Activated naive CD8-positive, alpha-beta T cell treated with anti-CD3 and anti-CD28 coated beads for 36 hours (primary cell): ENCODE data around the gene SLC22A1. TPM values are rescaled to one million over a fixed set of nuclear protein-coding genes. Genes with fewer than 3 reads are reported as not detected.
A peak's percentile ranks its signal among the peaks of the same experiment; 100 is the strongest.
"Not testable (repeated sequence)": the region's sequence is repeated elsewhere in the genome, so short reads cannot be mapped to it uniquely, and the experiment has no call there.

Experiments used
- DNase-seq: peaks from one replicate; pipeline ENCODE4 v3.0.0; 2021
- H3K27ac Mint-ChIP-seq: one replicate; pipeline ENCODE4 v1.8.0; 2022; ENCODE audit warnings: mild to moderate bottlenecking, moderate library complexity, mixed read lengths
- H3K27me3 Mint-ChIP-seq: one replicate; pipeline ENCODE4 v1.8.0; 2022; ENCODE audit warnings: mild to moderate bottlenecking, mixed read lengths
- H3K36me3 Mint-ChIP-seq: one replicate; pipeline ENCODE4 v1.8.0; 2021; ENCODE audit warnings: mild to moderate bottlenecking, mixed read lengths
- H3K4me1 Mint-ChIP-seq: one replicate; pipeline ENCODE4 v1.8.0; 2021; ENCODE audit warnings: mixed read lengths
- H3K4me3 Mint-ChIP-seq: one replicate; pipeline ENCODE4 v1.8.0; 2022; ENCODE audit warnings: mild to moderate bottlenecking, moderate library complexity, mixed read lengths
- H3K9me3 Mint-ChIP-seq: one replicate; pipeline ENCODE4 v1.8.0; 2022; ENCODE audit warnings: mixed read lengths
- total RNA-seq, 2 experiments: library from RNA; stranded (reverse); gene quantifications; one replicate each; pipeline ENCODE4 v1.2.3, GENCODE V29; 2021

SLC22A1 gene
- total RNA-seq, 2 experiments from 2014 or later = 0.85 TPM; not detected in 1

DNA sequence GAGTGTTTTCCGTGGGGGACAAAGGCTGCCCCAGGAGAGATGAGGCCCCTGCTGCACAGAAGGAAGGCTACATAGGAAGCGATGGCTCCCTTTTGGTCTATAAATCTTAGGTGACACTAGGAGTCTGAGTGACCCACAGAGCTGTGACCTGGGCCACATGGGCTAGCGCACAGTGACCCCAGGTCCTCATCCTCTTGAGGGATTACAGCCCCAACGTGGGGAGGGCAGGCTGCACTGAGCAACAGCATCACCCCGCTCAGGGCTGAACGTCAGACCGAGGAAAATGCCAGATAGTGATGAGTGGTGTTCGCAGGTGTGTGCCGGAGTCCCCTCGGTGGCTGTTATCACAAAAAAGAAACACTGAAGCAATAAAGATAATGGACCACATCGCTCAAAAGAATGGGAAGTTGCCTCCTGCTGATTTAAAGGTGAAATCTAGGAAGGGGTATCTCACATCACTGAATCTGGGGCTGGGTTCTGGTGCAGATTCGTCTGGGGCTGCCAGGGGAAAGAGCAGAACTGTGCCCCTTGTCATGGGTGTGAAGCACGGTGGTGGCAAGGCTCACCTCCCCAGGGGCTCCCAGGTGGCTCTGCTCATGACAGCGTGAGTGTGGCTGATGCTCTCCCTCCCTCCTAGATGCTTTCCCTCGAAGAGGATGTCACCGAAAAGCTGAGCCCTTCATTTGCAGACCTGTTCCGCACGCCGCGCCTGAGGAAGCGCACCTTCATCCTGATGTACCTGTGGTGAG is 14.5 kb downstream of the SLC22A1 start:
- H3K27ac Mint-ChIP-seq = no peak overlapping the region
- H3K9me3 Mint-ChIP-seq = no peaks in the 10 kb centered on the region
- no peaks in the 10 kb centered on the region for H3K36me3 Mint-ChIP-seq
- no peaks in the 10 kb centered on the region for H3K27me3 Mint-ChIP-seq
- H3K4me3 Mint-ChIP-seq = no peak overlapping the region
- H3K4me1 Mint-ChIP-seq = peaks cover 9% of the 10 kb centered on the region
- no peak for DNase-seq

DNA sequence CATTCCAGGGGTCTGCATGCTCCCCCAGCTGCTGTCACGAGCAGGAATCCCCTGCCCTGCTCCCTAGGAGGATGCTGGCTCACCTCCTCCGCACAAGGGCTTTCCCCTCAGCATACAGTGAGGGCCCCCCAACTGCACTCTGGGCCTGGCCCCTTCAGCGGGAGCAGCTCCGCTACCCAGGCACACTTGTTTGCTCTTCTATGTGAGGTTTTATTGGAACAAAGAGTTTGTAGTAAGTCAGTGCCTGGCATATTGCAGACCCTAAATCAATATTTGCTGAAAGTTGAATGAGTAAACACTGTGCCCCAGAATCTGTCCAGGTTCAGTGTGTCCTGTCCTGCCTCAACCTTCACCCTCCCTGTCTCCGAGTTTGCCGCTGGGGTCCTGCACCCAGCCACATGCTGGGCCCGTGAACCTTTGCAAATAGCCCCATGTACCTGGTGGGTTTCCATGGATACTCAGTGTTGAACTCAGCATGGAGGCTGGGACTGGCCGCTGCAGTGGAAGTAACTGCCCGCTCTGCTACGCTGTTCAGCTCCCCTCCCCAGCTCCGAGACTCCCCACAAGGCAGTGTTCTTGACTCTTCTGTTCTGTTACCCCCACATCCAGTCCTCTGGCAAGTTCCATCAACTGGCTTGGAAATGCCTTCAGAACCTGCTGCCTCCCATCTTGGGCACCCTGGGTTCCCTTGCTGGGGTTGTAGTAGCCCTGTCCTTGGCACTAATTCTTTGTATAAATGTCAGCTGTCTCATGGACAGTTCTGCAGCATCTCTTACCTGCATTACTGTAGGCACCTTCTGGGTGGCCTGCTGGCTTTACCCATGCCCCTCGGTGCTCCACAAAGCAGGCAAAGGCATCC is 15.7 kb downstream of the SLC22A1 start:
- Mint-ChIP-seq H3K4me1 (peaks cover 9% of the 10 kb centered on the region), H3K36me3 (no peaks in the 10 kb centered on the region), H3K4me3 (no peak overlapping the region), H3K9me3 (no peaks in the 10 kb centered on the region), H3K27me3 (no peaks in the 10 kb centered on the region), H3K27ac (no peak overlapping the region)
- DNase-seq = no peak

DNA sequence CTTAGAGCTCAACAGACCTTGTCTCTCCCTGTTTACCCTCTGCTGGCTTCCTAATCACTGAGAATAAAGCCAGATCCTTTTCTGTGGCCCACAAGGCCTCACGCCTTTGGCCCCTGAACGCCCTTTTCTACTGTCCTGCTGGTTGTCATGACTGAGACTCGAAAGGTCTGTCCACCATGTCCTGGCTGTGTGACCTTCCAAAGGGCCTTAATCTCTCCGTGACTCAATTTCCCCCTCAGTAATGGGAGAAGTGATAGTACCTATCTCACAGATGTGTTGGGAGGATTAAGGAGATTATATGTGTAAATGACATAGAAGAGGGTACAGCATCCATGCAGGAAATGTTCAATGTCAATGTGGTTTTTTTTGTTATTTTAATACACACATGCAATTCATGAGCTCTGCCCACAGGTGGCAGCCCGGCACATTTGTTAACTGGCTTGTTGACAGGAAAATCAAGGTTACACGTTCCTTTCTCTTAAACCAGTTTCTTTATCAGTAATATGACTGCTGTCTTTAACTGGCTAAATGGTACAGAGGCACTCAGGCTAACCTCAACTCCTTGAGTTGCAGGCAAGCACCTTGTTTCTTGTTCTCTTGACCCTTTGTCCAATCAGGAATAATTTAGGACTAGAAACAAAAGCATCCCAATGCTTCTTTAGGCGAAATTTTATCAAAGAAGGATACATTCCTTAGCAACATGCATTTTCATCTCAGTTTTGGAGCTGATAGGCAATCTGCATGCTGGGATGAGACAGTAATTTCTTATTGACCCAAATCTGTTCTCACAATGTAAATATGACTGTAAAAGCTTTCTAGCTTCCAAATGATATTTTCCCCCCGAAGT is 16.6 kb downstream of the SLC22A1 start:
- peaks cover 9% of the 10 kb centered on the region for H3K4me1 Mint-ChIP-seq

DNA sequence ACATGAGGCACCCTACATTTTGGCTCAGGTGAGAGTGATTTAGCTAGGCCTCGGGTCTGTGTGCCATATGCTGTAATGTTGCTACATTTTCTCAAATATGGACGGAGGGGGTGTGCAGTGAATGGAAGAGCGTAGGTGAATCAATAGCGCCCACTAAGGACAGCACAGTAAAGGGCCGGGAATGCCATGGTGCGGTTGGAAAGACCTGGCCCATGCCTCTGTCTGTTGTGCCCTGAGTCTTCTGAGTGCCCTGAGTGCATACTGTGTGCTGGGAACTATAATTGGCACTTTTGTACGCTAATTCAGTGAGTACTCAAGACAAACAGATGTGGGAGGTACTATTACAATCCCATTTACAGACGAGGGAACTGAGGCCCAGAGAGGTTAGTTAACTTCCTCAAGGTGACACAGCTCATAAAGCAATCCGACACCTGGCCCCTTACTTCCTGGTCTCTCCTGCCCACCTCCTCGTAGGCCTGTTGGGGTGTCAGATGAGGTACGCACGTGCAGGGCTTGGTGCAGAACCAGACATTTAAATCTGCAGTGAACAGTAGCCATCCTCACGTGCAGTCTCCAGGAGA is 17.3 kb downstream of the SLC22A1 start:
- DNase-seq = no peak
- Mint-ChIP-seq H3K4me1 (peaks cover 9% of the 10 kb centered on the region), H3K27ac (no peak overlapping the region), H3K4me3 (no peak overlapping the region), H3K36me3 (no peaks in the 10 kb centered on the region), H3K9me3 (no peaks in the 10 kb centered on the region), H3K27me3 (no peaks in the 10 kb centered on the region)

More for the DNA sequence above, 16.6 kb downstream of the SLC22A1 start:
- H3K4me3 Mint-ChIP-seq = no peak overlapping the region
- peak; percentile 55 for DNase-seq
- H3K27ac Mint-ChIP-seq = no peak overlapping the region
- no peaks in the 10 kb centered on the region for H3K27me3 Mint-ChIP-seq
- H3K36me3 Mint-ChIP-seq = no peaks in the 10 kb centered on the region
- no peaks in the 10 kb centered on the region for H3K9me3 Mint-ChIP-seq

DNA sequence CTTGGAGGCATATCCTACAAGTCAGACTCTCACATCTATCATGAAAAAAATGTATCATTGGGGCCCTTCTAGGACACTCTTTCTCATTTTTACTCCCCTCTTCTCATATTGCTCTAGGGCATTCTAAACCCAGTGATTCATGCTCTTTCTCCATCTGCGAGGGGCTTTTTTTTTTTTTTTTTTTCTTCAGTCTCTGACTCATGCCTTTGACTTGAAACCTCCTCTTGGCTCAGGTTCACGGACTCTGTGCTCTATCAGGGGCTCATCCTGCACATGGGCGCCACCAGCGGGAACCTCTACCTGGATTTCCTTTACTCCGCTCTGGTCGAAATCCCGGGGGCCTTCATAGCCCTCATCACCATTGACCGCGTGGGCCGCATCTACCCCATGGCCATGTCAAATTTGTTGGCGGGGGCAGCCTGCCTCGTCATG is 17.8 kb downstream of the SLC22A1 start:
- peaks cover 1% of the 10 kb centered on the region for H3K9me3 Mint-ChIP-seq
- peaks cover 2% of the 10 kb centered on the region for H3K36me3 Mint-ChIP-seq
- H3K4me3 Mint-ChIP-seq = no peak overlapping the region
- H3K27ac Mint-ChIP-seq = no peak overlapping the region
- H3K4me1 Mint-ChIP-seq = peaks cover 11% of the 10 kb centered on the region
- no peaks in the 10 kb centered on the region for H3K27me3 Mint-ChIP-seq
- no peak for DNase-seq

DNA sequence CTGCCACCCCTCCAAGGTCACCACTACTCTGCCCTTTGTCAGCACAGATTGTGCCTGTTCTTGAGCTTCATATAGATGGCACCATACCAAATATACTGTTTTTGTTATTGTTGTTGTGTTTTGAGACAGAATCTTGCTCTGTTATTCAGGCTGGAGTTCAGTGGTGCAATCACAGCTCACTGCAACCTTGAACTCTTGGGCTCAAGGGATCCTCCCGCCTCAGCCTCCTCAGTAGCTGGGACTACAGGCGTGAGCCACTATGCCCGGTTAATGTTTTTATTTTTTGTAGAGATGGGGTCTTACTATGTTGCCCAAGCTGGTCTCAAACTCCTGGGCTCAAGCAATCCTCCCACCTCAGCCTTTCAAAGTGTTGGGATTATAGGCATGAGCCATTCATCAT is 18.9 kb downstream of the SLC22A1 start:
- H3K9me3 Mint-ChIP-seq, H3K4me3 Mint-ChIP-seq, H3K27me3 Mint-ChIP-seq, DNase-seq, H3K27ac Mint-ChIP-seq, H3K36me3 Mint-ChIP-seq: not testable (repeated sequence)
- peaks cover 11% of the 10 kb centered on the region for H3K4me1 Mint-ChIP-seq

DNA sequence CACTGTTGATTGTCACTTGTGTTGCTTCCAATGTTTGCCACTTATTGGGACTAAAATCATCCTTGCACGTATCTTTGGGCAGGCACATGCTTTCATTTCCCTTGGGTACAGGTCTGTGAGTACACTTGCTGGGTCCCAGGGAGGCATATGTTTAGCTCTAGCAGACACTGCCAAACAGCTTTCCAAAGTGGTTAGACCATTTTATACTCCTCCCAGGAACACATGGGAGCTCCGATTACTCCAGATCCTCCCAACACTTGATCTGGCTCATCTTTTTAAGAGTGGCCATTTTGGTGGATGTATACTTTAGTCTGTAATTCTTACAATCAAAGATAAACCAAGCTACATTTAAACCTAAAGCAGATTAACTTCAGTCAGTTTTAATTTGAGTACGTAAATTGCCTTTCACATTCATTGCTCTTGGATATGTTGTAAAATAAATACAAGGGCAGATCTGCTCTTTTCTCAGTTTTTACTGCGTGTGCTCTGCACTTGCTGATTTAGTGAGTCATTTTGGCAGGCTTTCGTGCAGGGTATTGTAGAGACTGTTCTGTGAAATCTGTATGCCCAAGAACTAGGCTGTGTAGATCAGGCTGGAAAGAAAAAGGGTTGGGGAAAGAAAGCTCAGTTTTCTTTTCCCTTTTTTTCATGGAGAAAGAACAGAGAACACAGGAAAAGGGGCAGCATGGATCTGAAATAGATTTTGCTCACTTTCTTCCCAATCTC is 19.5 kb downstream of the SLC22A1 start:
- Mint-ChIP-seq H3K36me3 (peaks cover 4% of the 10 kb centered on the region), H3K4me3 (no peak overlapping the region), H3K4me1 (peaks cover 11% of the 10 kb centered on the region), H3K27me3 (no peaks in the 10 kb centered on the region), H3K27ac (no peak overlapping the region), H3K9me3 (peaks cover 1% of the 10 kb centered on the region)
- no peak for DNase-seq

DNA sequence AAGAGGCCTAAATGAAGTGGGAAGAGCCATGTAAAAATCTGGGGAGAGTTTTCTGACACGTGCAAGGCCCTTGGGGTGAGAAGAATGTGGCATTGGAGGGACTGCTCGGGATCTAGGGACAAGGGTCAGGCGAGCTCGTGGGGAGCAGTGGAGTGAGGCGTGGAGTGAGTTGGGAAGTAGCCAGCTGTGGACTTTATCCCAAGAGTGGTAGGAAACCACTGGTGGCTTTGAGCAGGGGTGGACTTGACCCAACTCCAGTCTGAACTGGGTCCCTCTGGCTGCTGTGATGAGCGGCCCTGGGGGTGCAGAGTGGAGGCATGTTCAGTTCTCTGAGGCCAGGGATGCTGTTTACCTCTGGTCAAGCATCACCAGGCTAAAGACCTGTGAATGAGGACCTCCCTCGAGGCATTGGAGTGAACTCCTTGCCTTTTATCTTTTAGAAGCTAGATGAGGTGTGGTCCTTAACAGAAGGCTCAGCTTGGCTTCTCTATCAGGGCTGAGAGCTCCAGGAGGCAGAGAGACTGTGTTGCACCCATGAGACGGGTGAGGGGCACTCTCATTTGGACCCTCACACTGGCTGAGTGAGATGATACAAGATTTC is 20.6 kb downstream of the SLC22A1 start:
- no peak overlapping the region for H3K27ac Mint-ChIP-seq
- H3K9me3 Mint-ChIP-seq = peaks cover 1% of the 10 kb centered on the region
- H3K36me3 Mint-ChIP-seq = peaks cover 5% of the 10 kb centered on the region

DNA sequence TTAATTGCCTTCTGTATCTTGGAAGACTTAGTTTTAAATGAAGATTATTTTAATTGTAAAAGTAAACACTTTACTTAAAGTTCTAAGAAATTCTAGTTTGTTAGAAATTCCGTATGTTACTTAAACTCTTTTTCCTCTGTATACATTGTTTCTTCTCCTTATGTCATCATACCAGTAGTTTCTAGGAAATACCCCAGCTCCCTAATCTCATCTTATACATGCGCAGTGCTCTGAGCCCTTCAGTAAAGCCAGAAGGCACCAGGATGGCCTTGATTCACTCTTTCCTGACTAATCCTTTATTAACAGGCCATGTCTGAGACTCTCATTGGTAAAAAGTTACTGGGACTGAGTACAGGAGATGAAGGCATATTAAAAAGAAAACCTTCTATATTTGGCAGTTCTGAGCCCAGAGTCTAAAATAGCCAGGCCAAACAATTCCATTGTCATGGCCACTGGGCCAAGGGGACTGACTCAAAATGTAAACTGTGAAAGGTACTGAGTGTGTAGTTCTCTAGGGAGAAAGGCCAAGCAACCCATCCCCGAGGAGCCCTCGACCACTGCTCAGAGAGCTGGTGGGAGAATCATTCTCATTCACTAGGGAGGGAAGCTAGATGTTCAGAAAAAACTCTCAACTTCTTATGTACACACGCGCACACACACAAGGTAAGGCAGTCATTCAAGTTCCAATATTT is 25.0 kb downstream of the SLC22A1 start:
- Mint-ChIP-seq H3K36me3 (peaks cover 10% of the 10 kb centered on the region), H3K4me1 (peaks cover 2% of the 10 kb centered on the region), H3K9me3 (peaks cover 6% of the 10 kb centered on the region), H3K4me3 (no peak overlapping the region), H3K27me3 (no peaks in the 10 kb centered on the region), H3K27ac (no peak overlapping the region)
- DNase-seq = no peak

More for the DNA sequence above, 20.6 kb downstream of the SLC22A1 start:
- no peak for DNase-seq
- Mint-ChIP-seq H3K4me3 (no peak overlapping the region), H3K4me1 (peaks cover 11% of the 10 kb centered on the region), H3K27me3 (no peaks in the 10 kb centered on the region)

DNA sequence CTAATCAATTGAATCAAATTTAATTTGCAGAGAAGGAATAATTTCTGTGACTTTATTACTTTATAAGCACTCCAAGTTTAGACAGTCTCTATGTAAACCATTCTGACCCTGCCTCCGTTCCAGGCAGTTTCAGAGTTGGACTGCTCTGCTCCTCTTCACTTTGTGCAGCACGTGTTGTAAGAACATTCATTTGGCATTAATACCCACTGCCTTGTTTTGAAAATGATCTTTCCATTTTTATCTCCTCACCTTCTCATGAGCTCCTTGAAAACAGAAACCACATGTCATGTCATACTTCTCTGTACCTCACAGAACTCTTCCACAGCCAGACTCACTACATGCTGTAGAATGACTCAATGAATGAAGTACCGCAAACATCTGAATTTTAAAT is 25.5 kb downstream of the SLC22A1 start:
- H3K4me3 Mint-ChIP-seq = no peak overlapping the region
- no peak for DNase-seq
- H3K27me3 Mint-ChIP-seq = no peaks in the 10 kb centered on the region
- no peak overlapping the region for H3K27ac Mint-ChIP-seq
- H3K36me3 Mint-ChIP-seq = peaks cover 10% of the 10 kb centered on the region
- H3K4me1 Mint-ChIP-seq = peaks cover 2% of the 10 kb centered on the region
- peaks cover 7% of the 10 kb centered on the region for H3K9me3 Mint-ChIP-seq

DNA sequence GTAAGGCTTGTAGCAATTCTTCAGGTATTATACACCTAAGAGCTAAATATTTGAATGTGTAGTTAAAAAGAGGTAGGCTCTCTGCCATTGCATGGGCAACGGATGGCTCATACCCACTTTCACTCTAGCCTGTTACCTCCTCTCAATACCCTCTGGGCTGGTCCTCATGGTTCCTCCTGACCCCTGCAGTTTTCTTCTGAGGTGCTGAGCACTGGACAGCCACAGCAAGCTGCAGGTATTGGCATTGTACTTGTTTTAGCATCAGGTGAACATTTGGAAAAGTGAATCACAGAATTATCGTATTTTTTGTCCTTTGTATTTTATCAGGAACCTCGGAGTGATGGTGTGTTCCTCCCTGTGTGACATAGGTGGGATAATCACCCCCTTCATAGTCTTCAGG is 32.9 kb downstream of the SLC22A1 start:
- DNase-seq = no peak
- H3K27me3 Mint-ChIP-seq = no peaks in the 10 kb centered on the region
- H3K4me1 Mint-ChIP-seq = no peaks in the 10 kb centered on the region
- no peak overlapping the region for H3K27ac Mint-ChIP-seq
- H3K9me3 Mint-ChIP-seq = peaks cover 11% of the 10 kb centered on the region
- H3K36me3 Mint-ChIP-seq = peaks cover 3% of the 10 kb centered on the region
- H3K4me3 Mint-ChIP-seq = no peak overlapping the region

DNA sequence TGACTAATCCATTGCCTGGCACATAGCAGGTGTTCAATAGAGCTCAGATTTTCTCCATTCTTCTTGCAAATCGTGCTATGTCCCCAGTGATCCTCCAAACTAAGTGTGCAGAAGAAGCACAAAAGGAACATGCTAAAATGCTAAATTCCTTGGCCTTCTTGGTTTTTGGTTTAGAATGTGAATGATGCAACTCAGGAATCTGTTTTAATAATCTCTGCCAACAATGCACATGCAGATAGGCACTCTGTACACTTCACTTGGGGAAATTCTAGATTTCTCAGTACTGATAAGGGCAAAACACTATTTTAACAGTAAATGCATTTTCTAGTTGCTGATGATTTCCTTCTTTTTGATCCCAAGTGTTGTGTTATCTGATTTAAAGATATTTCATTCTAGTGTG is 35.2 kb downstream of the SLC22A1 start:
- H3K4me3 Mint-ChIP-seq = no peak overlapping the region
- no peaks in the 10 kb centered on the region for H3K27me3 Mint-ChIP-seq
- DNase-seq = no peak
- H3K27ac Mint-ChIP-seq = no peak overlapping the region
- no peaks in the 10 kb centered on the region for H3K4me1 Mint-ChIP-seq
- H3K36me3 Mint-ChIP-seq = no peaks in the 10 kb centered on the region
- peaks cover 7% of the 10 kb centered on the region for H3K9me3 Mint-ChIP-seq

DNA sequence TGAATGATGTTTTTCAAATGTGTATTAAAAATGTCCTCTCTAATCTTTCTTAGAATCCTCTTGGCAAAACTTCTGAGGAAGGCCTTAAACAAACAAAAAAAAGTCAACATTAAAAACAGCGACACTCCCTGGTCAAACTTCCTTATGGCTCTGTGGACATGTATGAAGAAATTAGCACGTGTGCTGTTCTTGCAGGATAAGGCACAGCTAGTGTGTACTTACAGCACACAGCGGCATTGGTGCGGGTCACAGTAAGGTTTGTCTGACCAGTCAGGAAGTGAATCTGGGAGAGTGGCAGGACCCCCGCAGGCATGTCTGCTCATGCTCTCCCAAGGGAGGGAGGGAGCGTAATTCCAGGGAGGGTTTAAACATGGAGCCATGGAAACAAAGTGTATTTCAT is 38.8 kb downstream of the SLC22A1 start:
- no peaks in the 10 kb centered on the region for H3K4me1 Mint-ChIP-seq
- DNase-seq = no peak
- H3K4me3 Mint-ChIP-seq = no peak overlapping the region
- H3K9me3 Mint-ChIP-seq = peaks cover 3% of the 10 kb centered on the region
- H3K36me3 Mint-ChIP-seq = no peaks in the 10 kb centered on the region
- no peak overlapping the region for H3K27ac Mint-ChIP-seq
- no peaks in the 10 kb centered on the region for H3K27me3 Mint-ChIP-seq
